ENCODE results near the gene ACY1.

Gene ACY1

DNA sequence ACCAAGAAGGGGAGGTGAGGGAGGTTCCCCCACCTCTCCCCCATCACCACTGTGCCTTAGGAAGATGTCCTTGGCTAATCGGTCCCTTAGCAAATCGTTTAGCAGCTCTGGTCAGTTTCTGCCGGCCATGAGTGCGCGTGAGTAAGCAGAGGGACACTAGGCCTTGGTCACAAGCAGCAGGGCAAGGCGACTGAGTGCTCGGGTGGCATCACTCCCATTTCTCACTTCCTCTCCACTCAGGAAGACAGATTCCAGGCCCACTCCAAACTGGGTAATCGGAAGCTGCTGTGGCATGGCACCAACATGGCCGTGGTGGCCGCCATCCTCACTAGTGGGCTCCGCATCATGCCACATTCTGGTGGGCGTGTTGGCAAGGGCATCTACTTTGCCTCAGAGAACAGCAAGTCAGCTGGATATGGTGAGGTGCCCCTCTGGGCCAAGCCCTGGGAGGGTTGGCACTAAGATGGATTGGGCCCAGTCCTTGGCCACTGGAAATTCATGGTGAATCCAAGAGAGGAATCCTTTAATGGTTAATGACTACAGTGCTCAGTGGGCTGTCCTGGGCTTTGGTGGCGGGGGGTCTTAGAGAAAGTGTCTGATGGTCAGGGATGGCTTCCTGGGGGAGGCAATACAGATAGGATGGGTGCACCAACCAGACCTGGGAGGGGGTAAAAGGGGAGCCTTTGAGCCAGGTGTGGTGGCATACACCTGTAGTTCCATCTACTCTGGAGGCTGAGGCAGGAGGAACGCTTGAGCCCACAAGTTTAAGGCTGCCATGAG, 37.2 kb upstream of the ACY1 start:
- no peak for DNase-seq (ENCODE audit: low read depth)

DNA sequence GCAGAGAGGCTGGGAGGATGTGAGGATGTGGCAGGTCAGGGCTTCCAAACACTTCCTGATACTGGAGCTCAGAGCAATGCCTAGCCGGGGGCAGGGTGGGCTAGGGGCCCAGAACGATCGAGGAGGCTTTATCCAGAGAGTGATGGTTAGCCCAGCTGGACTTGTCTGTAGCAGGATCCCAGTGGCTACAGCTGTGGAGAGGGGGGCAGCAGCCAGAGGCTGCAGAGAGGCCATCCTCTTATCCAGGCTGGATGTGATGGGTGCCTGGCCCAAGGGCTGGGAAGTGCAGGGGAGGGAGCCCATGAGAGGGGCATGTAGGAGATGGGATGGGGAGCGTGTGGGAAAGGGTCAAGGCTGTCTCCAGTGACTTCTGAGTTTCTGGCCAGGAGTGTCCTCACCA, 36.5 kb upstream of the ACY1 start:
- DNase-seq (ENCODE audit: low read depth): no peak

DNA sequence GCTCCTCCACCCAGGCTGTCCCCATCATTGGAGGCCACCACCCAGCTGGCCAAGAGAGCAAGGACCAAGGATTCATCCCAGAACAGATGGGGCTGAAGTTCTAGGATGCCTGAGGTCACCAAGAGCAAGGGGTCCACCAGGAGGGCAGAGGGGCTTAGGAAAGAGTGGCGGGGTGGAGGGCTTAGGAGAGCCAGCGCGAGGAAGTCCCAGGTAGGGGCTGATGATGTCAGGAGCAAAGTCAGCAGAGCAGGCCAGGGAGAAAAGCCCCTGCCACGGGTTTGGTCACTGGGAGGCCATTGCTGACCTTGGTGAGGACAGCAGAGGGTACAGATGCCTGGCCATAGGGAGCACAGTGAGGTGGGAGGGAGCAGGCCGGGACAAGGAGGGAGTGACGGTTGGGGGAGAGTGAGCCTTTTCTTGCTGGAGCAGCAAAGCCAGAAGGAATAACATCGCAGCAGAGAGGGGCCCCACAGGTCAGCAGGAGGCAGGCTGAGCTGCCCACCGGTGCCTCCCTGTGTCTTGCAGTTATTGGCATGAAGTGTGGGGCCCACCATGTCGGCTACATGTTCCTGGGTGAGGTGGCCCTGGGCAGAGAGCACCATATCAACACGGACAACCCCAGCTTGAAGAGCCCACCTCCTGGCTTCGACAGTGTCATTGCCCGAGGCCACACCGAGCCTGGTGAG, 36.0 kb upstream of the ACY1 start:
- no peak for DNase-seq (ENCODE audit: low read depth)

DNA sequence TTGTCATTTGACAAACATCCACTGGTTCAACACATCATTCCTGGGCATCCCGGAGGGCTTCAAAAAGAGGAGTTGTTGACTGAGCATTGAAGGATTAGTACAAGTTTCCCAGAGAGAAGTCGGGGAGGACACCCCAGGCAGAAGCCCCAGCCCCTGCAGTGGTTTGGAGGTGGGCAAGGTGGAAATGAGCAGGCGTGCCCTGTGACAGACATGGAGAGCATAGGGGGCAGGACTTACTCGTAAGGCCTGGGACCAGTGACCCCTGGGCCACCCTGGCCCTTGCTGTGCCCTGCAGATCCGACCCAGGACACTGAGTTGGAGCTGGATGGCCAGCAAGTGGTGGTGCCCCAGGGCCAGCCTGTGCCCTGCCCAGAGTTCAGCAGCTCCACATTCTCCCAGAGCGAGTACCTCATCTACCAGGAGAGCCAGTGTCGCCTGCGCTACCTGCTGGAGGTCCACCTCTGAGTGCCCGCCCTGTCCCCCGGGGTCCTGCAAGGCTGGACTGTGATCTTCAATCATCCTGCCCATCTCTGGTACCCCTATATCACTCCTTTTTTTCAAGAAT, 35.2 kb upstream of the ACY1 start:
- DNase-seq (ENCODE audit: low read depth): no peak

DNA sequence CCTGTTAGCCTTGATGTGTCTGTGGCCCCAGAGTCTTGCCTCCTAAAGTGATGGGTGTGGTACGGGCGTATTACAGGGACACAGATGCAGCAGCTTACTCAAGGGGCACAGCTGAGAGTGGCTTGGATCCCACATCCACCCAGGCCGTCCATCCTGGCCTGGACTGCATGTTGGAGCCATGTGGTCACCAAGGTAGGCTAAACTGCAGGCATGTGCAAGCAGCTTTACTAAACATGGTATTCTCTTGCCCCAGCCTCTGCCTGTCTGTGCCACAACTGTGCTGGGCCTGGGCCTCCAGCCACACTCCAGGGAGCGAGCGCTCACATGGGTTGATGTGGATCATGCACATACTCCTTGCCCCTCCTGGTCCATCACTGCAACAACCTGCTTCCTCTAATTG, 34.2 kb upstream of the ACY1 start:
- no peak for DNase-seq (ENCODE audit: low read depth)

DNA sequence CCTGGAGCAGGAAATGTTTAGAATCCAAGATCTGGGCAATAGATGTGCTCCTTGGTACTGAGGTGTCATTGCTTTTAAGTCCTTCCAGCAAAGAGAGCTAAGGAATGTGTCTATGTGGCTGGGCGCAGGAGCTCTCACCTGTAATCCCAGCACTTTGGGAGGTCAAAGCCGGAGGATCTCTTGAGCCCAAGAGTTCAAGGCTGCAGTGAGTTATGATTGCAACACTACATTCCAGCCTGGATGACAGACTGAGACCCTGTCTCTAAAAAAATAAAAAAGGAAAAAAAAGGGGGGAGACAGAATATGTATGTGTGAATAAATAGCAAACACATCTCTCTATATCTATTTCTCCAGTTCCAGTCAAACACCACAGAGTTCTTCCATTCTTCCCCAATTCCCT, 32.4 kb upstream of the ACY1 start:
- no peak for DNase-seq (ENCODE audit: low read depth)

DNA sequence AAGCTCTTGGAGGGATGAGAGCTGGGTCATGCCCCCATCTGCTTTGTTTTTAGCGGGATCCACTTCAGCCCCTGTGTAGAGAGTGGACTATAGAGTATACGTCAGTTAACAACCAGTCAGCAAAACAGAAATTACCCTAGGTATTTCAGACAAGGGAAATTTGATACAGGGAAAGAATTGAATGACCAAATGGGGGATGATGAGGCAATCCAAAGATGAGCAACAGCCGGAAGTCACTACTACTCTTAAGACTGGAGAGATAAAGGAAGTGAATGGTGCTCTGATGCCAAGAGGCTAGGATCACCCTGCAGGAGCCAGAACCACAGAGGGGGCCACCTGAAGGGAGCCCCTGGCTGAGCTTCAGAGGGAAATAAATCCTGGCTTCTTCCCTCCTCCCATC, 29.9 kb upstream of the ACY1 start:
- DNase-seq (ENCODE audit: low read depth): no peak

DNA sequence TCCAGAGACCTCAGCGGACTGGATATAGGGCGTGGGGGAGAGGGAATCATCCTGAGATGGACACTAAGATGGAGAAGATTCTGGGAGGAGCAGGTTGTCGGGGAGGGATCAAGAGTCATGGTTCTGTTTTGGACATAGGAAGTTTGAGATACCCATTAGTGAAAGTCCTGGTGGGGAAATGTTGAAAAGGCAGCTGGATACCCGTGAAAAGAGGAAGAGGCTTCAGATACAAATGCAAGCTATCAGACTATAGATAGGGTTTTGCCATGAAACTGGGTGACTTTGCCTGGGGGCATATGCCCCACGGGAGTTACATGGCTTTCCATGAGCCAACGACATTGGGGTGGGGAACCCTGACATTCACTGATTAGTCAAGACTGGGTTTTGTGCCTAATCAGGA, 29.2 kb upstream of the ACY1 start:
- no peak for DNase-seq (ENCODE audit: low read depth)

DNA sequence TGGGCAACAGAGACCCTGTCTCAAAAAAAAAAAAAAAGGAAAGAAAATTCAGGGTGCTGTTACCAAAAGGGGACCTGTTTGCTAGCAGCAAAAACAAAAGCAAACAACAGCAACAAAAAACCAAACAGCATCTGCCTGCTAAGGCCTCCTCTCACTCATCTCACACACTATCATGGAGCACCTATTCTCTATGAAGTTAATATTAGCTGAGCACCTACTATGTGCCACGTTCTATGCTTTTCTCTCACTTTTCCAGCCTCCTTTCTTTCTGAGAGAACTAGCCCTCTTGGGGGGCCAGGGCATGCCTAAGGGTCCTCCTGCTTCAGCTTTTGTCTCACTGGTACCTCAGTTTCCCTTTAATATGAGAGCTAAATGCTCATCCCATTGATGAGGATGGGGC, 28.6 kb upstream of the ACY1 start:
- no peak for DNase-seq (ENCODE audit: low read depth)

DNA sequence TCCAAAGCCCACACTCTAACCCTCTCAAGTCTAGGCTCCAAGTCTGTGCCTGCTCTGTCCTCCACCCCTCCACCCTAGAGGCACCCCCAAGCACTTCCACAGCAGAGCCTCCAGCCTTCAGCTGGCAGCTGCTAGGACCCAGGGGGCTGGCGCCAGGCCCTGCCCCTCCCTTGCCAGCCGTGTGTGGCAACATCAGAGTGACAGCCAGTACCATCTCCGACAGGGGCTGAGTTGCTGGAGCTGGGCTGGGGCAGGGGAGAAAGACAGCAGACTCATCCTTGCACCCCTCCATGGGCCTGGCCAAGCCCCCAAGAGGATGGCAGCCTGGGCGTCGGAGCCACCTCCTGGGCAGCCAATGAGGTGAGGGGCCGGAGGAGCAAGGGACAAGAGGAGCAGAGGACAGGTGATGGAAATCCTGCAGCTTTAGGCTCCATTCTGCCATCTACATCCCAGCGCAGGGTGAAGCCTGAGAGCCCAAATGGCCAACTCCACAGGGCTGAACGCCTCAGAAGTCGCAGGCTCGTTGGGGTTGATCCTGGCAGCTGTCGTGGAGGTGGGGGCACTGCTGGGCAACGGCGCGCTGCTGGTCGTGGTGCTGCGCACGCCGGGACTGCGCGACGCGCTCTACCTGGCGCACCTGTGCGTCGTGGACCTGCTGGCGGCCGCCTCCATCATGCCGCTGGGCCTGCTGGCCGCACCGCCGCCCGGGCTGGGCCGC, 28.0 kb upstream of the ACY1 start, which contains the start of gene GPR62:
Gene GPR62 (plus strand): TSS at position 207 of the 718 bp plus-strand sequence. CDS start 272 bp downstream, at position 479.
- DNase-seq (ENCODE audit: low read depth): no peak

DNA sequence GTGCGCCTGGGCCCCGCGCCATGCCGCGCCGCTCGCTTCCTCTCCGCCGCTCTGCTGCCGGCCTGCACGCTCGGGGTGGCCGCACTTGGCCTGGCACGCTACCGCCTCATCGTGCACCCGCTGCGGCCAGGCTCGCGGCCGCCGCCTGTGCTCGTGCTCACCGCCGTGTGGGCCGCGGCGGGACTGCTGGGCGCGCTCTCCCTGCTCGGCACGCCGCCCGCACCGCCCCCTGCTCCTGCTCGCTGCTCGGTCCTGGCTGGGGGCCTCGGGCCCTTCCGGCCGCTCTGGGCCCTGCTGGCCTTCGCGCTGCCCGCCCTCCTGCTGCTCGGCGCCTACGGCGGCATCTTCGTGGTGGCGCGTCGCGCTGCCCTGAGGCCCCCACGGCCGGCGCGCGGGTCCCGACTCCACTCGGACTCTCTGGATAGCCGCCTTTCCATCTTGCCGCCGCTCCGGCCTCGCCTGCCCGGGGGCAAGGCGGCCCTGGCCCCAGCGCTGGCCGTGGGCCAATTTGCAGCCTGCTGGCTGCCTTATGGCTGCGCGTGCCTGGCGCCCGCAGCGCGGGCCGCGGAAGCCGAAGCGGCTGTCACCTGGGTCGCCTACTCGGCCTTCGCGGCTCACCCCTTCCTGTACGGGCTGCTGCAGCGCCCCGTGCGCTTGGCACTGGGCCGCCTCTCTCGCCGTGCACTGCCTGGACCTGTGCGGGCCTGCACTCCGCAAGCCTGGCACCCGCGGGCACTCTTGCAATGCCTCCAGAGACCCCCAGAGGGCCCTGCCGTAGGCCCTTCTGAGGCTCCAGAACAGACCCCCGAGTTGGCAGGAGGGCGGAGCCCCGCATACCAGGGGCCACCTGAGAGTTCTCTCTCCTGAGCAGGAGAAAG, 27.2 kb upstream of the ACY1 start:
- DNase-seq (ENCODE audit: low read depth): no peak

DNA sequence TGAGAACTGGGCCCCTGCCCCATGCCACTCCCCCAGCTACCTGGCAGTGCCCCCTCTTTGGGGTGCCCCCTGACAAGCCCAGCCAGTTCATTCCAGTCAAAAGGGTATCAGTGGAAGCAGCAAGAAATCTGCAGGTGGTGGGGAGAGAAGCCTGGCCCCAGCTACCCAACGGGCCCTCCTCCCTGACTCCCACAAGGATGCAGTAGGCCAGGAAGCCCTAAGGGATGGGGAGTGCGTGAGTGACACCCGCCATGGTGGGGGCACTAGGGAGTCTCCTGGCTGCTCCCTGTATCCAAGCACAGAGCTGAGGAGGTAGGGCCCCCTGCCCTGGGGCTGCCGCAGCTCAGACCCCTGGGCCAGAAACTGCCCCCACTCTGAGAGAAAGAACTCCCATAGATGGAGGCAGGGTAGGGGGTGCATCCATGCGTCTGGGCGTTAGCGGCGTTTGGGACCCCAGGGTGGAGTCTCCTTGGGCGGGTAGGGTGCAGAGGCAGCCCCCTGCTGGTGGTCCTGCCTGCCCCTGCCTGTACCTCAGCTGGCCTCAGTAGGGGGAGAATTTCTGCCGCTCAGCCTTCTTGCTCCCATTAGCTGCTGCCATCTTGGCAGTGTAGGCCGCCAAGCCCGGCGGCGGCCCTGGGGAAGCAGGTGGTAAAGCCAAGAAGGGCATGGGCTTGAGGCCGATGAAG, 25.7 kb upstream of the ACY1 start:
- DNase-seq (ENCODE audit: low read depth): no peak

DNA sequence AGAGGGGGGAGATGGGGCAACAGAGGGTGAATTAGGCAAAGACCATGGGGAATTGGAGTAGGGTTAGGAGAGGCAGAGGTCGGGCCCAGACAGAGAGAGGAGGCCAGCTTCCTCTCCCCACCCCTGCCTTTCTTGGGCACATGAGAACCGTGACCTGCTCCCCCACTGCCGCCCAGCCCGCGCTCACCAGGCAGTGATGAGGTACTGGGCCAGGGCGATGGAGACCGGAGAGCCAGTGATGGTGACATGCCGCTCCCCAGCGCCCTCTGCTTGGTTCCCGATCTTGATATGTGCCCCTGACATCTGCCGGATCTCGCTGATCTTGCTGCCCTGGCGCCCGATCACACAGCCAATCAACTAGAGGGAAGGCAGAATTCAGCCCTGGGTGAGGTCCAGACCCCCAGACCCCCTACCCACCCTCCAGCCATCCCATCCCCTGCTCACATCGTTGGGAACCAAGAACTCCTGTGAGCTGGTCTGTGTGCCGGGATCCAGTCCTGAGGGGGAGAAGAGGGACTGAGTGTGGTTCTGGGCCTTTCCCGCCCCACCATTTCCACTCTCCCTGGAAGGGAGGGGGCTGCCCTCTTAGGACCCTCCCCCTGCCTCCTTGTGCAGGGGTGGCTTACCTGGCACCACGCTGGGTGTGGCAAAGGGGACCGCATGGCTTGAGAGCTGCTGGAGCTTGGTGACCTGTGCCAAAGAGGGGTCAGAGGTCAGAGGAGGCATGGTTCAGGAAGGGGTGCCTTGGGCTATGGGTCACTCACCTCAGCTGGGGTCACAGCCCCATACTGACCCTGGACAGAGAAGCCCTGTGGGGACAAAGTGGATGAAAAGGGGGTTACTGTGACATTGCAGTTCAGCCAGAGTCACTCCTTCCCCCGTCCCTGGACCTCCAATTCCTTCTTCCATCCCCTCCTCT, 24.5 kb upstream of the ACY1 start:
- no peak for DNase-seq (ENCODE audit: low read depth)

DNA sequence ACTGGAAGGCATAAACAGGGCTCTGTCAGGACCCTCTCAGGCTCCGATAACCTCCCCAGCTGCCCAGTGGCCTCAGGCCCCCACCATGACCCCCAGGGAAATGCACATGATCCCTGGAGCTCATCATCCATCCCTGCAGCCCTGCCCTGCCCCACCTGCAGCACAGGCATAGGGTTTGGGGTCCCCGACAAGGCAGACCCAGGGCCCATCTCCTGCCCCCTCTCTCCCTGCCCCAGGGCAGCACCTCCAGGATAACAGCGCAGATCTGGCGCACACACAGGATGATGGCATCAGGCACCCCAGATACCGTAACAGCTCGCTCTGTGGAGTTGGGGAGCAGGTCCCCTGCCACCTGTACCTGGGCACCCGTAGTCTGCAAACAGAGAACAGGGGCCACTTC, 23.7 kb upstream of the ACY1 start:
- DNase-seq (ENCODE audit: low read depth): no peak

DNA sequence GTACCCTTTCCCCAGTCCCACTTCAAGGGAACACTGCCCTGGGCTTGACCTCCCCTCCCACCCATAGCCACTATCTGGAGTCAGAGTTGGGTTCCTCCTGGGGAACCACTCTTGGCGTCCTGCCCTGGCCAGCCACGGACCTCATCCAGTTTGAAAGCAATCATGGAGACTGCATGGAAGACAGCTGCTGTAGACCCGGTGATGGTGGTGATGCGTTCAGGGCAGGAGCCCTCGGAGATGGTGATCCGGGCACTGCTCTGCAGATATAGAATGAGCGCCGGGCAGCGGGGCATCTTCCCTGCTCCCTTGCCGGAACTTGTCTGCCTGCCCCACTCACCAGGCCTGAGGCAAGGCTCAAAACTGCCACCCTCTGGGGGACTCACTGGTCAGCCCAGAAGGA, 22.9 kb upstream of the ACY1 start:
- DNase-seq (ENCODE audit: low read depth): no peak

DNA sequence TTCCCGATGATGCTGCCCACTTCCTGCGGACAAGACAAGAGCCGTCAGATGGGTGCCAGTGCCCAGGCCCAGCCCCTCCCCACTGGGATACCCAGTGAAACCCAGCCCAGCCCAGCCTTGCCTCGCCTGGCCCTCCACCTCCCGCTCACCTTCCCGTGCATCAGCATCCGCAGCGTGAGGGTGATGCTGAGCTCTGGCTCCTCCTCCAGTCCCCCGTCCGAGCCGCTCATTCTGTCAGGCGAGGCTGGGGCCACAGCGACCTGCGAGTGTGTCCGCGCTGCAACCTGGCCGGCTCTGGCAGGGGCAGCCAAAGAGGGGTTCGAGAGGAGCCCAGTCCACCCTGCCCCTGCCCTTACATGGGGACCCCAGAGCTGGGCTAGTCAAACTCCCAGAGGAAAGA, 22.3 kb upstream of the ACY1 start:
- DNase-seq (ENCODE audit: low read depth): no peak

DNA sequence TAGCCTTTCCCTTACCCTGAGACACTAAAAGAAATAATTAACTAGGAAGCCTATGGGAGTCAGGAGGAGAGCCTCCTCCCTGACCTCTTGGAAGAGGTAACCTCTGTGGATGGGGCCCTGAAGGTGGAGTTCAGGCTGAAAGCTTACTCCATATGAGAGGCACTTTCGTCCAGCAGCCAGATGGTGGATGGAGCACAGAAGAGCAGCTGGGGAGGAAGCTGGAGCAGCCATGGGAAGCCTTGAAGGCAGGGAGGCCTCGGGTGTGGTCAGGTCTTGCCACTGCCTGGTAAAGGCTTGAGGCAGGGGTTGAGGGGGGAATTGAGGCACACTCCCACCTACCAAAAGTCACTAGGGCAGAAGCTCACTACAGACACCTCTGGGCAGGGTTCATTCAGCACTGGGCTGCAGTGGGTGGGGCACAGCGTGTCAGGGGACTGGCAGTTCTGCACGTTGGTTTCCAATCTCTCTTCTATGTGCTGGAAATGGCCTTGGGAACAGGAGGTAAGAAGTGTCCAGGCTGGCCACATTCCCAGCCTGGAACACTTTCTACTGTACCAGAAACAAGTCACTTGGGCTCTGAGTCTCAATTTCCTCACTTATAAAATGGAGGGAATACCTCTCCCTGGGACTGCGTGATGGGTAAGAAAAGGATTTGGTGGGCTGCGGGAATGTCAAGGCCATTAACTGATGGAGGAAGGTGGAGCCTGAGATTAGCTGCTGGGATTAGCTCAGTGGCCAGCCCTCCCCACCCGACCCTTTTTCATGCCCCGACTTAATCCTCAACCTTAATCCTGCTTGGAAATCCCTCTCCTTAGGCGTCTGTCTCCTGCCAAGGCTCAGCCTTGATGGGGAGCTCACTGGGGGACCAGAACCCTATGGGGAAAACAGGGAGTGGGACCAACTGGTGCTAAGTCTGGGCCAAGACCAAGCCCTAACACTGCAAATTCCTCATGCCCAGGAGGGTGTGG, 21.4 kb upstream of the ACY1 start:
- DNase-seq (ENCODE audit: low read depth): no peak

DNA sequence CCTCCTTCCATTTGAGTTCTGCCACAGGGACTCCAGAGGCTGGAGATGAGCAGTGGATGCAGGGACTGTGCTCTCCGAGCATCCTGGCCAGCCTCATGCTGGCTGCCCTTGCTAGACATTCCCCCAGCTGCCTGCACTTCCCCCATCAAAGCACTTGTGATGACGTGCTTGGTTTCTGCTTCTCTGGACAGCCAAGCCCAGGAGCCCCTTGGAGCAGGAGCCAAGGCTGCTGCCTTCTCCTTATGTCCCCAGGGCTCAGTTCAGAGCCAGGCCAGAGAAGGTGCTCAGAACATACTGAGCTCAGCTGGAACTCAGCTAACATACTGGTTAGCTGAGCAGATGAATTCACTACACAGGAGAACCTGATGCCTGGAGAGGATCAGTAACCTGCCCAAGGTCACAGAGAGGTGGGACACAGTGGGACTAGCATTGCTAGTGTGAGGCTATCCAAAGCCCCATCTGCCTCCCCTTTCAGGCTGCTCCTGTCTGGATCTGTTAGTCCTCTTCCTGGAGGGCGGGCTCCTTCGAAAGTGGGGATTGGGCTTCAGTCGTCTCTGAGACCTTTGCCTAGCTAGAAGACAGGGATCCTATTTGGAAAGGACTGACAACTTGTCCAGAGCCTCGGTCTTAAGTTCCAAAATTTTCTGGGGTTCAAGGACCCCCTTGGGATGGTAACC, 20.3 kb upstream of the ACY1 start:
- no peak for DNase-seq (ENCODE audit: low read depth)
